ENCODE results near the gene TRAF1.
"Not testable (repeated sequence)": the region's sequence is repeated elsewhere in the genome, so short reads cannot be mapped to it uniquely, and the experiment has no call there.

The TRAF1 gene

GRCh38 chr9:120926397-120926928 lies at the start of gene TRAF1:
TRAF1 (minus strand) TSS chr9:120926796; CDS start chr9:120926075, 721 bp downstream.
- DNase-seq = no peak

- DNase-seq = no peak
These were observed 48.3 kb upstream of the TRAF1 start for GRCh38 chr9:120974921-120975320.

DNA sequence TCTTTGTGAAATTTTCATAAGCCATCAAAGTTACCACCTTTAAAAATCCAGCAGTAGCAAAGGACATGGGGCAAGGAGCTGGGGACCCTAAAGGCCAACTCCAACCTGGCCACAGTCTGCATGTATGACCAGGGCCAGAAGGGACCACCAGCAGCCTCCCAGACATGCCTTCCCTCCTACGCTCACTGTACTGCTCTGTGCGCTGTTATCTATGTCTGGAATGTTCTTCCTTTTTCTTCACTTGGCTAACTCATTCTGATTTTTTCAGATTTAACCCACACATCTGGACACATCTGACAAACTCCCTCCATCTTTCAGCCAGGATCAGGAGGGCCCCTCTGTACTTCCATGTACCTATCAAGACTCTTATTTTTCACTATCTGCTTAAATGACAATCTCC lies 47.6 kb upstream of the TRAF1 start:
- no peak for DNase-seq

- DNase-seq = no peak
These were observed 45.3 kb upstream of the TRAF1 start for GRCh38 chr9:120971938-120972337.

- DNase-seq = not testable (repeated sequence)
These were observed 44.9 kb upstream of the TRAF1 start for GRCh38 chr9:120971471-120971870.

DNA sequence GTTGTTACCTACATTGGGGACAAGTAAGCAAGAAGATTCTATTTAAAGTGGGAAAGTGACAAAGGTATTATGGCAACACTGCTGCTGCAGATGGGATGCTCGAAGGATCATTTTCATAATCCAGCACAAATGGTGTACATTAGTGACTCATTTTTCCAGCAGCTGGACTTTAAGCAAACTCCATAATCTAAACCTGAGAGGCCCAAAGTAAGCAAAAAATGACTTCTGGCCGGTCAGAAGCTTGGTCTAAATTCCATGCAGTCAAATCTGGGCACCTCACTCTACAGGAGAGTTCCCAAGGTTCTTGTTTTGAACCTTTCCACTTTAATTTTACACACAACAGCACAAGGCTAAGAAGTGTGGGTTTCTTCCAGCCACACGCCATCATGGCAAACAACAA lies 43.6 kb upstream of the TRAF1 start:
- no peak for DNase-seq

DNA sequence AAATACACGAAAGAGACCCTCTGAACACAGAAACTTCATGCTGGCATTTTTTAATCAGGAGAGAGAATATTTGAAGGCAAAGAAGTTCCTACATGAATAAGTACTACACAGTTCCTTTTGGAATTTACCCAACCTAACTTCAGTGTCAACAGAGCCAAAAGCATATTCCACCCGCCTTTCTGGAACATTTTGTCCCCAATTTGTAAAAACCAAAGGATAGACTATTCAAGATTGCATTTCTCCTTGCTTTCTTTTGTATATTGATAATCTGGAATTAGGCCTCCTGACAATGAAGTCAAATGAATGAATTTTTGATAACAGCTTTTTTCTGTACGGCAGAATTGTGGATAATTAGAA lies 39.4 kb upstream of the TRAF1 start:
- DNase-seq = no peak

DNA sequence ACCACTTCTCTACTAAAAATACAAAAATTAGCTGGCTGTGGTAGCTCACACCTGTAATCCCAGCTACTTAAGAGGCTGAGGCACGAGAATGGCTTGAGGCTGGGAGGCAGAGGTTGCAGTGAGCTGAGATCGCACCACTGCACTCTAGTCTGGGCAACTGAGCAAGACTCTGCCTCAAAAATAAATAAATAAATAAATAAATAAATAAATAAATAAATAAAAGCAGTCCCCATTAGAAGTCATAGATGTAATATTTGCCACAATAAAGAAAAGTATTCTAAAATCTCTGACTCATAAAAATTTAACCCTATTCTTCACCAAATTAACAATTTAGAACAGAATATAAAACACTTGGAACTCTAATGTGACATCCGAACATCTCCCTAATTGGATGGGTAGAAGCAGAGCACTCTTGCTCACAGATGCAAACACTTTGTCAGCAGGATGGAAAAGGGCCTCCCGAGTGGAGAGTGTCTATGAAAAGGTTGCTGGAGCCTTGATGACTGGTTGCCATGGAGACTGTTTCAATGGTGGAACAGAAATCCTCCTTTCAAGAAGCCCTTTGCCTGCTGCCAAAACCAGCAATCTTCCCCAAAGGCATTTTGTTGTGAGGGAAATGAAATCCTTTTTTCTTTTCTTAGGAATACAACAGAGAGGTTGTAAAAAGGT lies 38.9 kb upstream of the TRAF1 start:
- DNase-seq = peak; percentile 36

DNA sequence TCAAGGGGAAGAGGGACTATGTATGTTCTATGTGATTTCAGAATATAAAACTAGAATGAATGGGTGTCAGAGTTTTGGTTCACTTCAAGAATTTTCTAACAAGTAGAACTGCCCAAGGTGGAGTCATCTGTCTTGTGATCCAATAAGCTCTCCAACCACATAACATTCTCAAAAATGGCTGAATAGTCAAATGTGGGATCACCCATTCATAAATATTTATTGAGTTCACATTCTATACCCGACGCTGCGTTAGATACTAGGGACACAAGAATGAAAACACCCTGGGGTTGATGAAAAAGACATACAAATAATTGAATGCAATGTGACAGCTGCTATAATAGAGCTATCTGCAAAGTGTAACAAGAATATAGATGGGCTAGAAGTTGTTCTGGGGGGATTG lies 35.3 kb upstream of the TRAF1 start:
- DNase-seq = no peak

- DNase-seq = no peak
These were observed 33.4 kb upstream of the TRAF1 start for GRCh38 chr9:120960001-120960400.

GRCh38 chr9:120956862-120957261 lies 30.3 kb upstream of the TRAF1 start:
- no peak for DNase-seq

- no peak for DNase-seq
These were observed 25.5 kb upstream of the TRAF1 start for GRCh38 chr9:120951960-120952618.

- DNase-seq = no peak
These were observed 24.1 kb upstream of the TRAF1 start for GRCh38 chr9:120950421-120951388.

DNA sequence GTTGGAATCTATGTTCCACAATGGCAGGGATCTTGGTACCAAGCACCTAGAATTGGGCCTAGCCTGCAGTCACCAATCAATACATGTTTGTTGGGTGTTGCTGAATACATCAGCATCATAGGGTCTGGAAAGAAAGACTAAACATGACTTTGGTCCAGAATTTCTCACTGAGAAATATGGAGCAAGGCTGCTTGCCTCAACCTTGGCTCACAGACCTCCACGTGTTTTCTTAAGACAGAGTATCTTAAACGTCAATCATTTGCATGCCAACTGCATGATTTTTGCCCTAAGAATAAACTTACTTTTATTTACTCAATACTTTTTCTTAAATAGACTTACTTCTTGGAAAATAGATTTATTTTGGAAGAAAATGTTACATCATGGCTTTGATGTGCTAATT lies 22.7 kb upstream of the TRAF1 start:
- no peak for DNase-seq

DNA sequence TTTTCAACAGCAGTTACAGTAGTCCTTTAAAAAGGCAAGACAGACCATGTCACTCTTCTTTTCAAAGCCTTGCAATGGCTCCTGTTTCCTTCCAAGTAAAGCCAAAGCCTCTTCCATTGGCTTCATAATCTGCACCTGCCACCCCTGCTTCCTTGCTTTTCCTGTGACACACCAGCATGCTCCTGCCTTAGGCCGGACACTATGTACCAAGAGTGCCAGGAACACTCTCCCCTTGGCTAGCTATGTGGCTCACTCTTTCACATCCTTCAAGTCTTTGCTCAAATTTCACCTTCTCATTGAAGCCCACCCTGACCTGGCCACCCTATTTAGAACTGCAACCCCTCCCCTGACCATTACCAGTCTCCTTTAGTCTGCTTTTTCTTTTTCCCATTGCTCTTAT lies 22.2 kb upstream of the TRAF1 start:
- no peak for DNase-seq

DNA sequence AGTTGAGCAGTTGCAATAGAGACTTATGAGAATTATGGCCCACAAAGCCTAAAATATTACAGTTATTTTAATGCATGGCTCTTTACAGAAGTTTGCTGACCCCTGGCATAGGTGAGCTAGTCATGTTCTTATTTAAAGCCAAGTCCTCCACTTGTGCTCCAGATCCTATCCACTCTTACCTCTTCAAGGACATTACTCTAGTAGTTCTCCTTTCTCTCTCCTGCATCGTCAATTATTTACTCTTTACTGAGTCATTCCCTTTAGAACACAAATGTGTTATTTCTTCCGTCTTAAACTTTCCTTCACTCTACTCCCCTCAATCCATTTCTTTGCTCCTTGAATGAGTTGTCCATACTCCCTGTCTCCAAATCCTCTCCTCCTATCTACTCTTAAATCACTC lies 20.6 kb upstream of the TRAF1 start:
- DNase-seq = no peak

- DNase-seq = no peak
These were observed 19.7 kb upstream of the TRAF1 start for GRCh38 chr9:120946259-120946658.

DNA sequence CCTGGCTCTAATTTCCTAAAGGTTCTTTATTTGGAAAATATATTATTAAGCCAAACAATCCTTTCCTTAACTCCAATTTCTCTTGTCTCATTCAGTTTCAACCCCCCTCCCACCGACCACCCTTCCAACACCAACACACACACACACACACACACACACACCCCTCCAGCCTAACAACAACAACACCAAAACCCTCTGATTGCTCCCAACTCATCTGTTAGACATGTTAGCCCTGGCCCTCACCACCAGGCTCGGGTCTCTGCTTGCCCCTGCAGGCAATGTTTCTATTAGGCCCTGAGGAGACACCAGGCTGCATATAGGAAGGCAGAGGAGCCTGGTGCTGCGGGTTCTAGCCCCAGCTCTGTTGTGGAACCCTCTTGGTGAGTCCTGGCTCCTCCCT lies 18.4 kb upstream of the TRAF1 start:
- DNase-seq = no peak

DNA sequence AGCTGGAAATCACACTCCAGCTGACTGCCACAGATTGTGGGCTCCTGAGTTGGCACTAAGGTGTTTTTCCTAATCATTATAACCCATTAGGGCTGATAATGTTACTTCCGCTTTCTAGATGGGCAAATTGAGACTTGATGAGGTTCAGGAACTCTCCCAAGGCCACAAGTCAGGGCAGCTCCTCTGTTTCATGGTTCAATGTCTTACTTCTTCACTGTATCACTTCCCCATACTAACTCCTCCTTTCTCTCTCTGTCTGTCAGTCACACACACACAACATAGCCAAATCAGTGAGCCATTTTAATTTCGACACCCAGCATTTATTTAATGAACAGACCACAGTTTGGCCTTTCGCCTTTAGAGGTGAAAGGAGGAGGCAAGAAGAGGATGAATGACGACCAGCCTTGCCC lies 17.8 kb upstream of the TRAF1 start:
- no peak for DNase-seq

GRCh38 chr9:120942186-120943001 lies 15.8 kb upstream of the TRAF1 start:
- DNase-seq = no peak

- no peak for DNase-seq
These were observed 14.6 kb upstream of the TRAF1 start for GRCh38 chr9:120941046-120941770.

DNA sequence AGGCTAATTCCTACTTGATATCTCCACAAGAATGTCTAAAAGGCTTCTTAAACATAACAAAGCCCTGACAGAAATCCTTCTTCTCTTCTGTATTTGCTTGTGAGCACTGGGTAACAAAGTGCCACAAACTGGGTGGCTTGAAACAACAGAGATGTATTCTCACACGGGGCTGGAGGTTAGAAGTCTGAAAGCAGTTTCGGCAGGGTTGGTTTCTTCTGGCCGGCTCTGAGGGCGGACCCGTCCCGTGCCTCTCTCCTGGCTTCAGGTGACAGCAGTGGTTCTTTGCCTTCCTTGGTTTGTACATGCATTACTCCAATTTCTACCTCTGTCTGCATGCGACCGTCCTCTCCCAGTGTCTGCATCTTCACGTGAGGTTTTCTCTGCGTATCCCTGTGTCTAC lies 14.0 kb upstream of the TRAF1 start:
- no peak for DNase-seq
